Measurements from ENCODE around the gene GNAI3. TPM values are rescaled to one million over a fixed set of nuclear protein-coding genes. Genes with fewer than 3 reads are reported as not detected.

Gene GNAI3
- total and polyA plus RNA-seq, 2 donors (not counting 3 experiments of a cell fraction or from before 2014, with no cell fraction given): 5.0 to 14.0 TPM

GRCh38 chr1:109573785-109574184 is 25.4 kb downstream of the GNAI3 start:
- intact Hi-C loops (cut with micrococcal nuclease) (no loop called here), dilution Hi-C loops (cut with MboI; ENCODE audit: extremely low pct_ligation_motif_present, low sequenced_read_pairs) (no loop called here)
- no peaks in the 10 kb centered on the region for H3K27me3 ChIP-seq (ENCODE audit: control insufficient read depth in 2 of 2, insufficient read depth in 2 of 2, low read length in 2 of 2)
- peaks cover 8% of the 10 kb centered on the region for H4K20me1 ChIP-seq (replicated peaks; ENCODE audit: control insufficient read depth, extremely low read depth, insufficient read depth, low read length)
- FAIRE-seq (no peak), DNase-seq (ENCODE audit: low read depth, low spot score) (no peak)
- peaks cover 0 to 3% of the 10 kb centered on the region in 2 experiments for H3K36me3 ChIP-seq (ENCODE audit: control insufficient read depth in 2 of 2, extremely low read depth in 1 of 2, insufficient read depth in 2 of 2, low read length in 2 of 2)
- H3K4me2 ChIP-seq (ENCODE audit: insufficient read depth, low read length): no peak overlapping the region
- H3K27ac ChIP-seq (ENCODE audit: insufficient read depth, low read depth, low read length): no peak overlapping the region
- ChIA-PET CTCF (interaction anchor here (0.7 to 1.4 kb wide), 2 partner anchors 25 to 57 kb away, joined by 3 to 6 read pairs; no protein-coding TSS in a partner anchor), POLR2A (no interaction called here)
- no peaks in the 10 kb centered on the region for H3K9me3 ChIP-seq (replicated peaks; ENCODE audit: control insufficient read depth, insufficient read depth, low read length)
- no peaks in the 10 kb centered on the region for H3K9me1 ChIP-seq (replicated peaks; ENCODE audit: control insufficient read depth, extremely low read depth, insufficient read depth, low read length)
- peaks cover 14% of the 10 kb centered on the region for H3K4me1 ChIP-seq (ENCODE audit: control insufficient read depth, extremely low read depth, insufficient read depth, low read length)
- BruUV-seq (replicated peaks): no TSS peak
- H3K4me3 ChIP-seq (replicated peaks in 1 of 3; ENCODE audit: insufficient read depth in 1 of 3, low read depth in 1 of 3, low read length in 3 of 3): no peak overlapping the region
- H3K79me2 ChIP-seq (ENCODE audit: control insufficient read depth, insufficient read depth, low read length): peaks cover 59% of the 10 kb centered on the region
- no peak overlapping the region for H3K9ac ChIP-seq (replicated peaks; ENCODE audit: extremely low read depth, insufficient read depth, low read length)
- H2AFZ ChIP-seq (ENCODE audit: low read depth, low read length): no peak overlapping the region
- TF ChIP-seq, protein P1, sequence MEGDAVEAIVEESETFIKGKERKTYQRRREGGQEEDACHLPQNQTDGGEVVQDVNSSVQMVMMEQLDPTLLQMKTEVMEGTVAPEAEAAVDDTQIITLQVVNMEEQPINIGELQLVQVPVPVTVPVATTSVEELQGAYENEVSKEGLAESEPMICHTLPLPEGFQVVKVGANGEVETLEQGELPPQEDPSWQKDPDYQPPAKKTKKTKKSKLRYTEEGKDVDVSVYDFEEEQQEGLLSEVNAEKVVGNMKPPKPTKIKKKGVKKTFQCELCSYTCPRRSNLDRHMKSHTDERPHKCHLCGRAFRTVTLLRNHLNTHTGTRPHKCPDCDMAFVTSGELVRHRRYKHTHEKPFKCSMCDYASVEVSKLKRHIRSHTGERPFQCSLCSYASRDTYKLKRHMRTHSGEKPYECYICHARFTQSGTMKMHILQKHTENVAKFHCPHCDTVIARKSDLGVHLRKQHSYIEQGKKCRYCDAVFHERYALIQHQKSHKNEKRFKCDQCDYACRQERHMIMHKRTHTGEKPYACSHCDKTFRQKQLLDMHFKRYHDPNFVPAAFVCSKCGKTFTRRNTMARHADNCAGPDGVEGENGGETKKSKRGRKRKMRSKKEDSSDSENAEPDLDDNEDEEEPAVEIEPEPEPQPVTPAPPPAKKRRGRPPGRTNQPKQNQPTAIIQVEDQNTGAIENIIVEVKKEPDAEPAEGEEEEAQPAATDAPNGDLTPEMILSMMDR (IDR thresholded peaks at IDR 0.05; ENCODE audit: extremely low read depth in 1 of 2, insufficient read depth in 1 of 2, low read depth in 1 of 2, low read length in 2 of 2): no peak
- no peak for TF ChIP-seq MYC (IDR thresholded peaks at IDR 0.05; ENCODE audit: low read depth, low read length)
- TF ChIP-seq GATA2 (IDR thresholded peaks at IDR 0.05; ENCODE audit: insufficient read depth, insufficient read length, low read depth, low read length): no peak
- no peak for TF ChIP-seq JUN (IDR thresholded peaks at IDR 0.05; ENCODE audit: borderline replicate concordance, insufficient read depth, insufficient read length, low read depth)
- no peak for TF ChIP-seq FOS (IDR thresholded peaks at IDR 0.05; ENCODE audit: borderline replicate concordance, insufficient read depth, low read length)
- no peak for TF ChIP-seq POLR2AphosphoS5 (IDR thresholded peaks at IDR 0.05; ENCODE audit: insufficient read depth, low read depth, low read length)
- TF ChIP-seq POLR2A (IDR thresholded peaks at IDR 0.05; ENCODE audit: low read depth, low read length): no peak
- TF ChIP-seq, protein P2, sequence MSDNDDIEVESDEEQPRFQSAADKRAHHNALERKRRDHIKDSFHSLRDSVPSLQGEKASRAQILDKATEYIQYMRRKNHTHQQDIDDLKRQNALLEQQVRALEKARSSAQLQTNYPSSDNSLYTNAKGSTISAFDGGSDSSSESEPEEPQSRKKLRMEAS (IDR thresholded peaks at IDR 0.05; ENCODE audit: insufficient read depth, insufficient read length): no peak
- TF ChIP-seq EZH2 (IDR thresholded peaks at IDR 0.05; ENCODE audit: borderline replicate concordance, low read depth, low read length, severe bottlenecking): no peak

Measured in endothelial cell of umbilical vein (primary cell).